ENCODE data around the gene DDOST.

- TF ChIP-seq CTCF (IDR thresholded peaks at IDR 0.05) = no peak
- TF ChIP-seq POLR2A (IDR thresholded peaks at IDR 0.05) = no peak
These were observed 45.0 kb downstream of the DDOST start for GRCh38 chr1:20615946-20616846.
